Kasumi-1 (cell line): Measurements from ENCODE around the gene SPTLC2.
"Not testable (repeated sequence)": the region's sequence is repeated elsewhere in the genome, so short reads cannot be mapped to it uniquely, and the experiment has no call there.

Experiments
- DNase-seq, 2 experiments: peaks; one replicate each; lab custom pipeline; 2025; lab: John Stamatoyannopoulos, UW

SPTLC2 gene

GRCh38 chr14:77549451-77549850 is 67.0 kb downstream of the SPTLC2 start:
- DNase-seq, result no peak

DNA sequence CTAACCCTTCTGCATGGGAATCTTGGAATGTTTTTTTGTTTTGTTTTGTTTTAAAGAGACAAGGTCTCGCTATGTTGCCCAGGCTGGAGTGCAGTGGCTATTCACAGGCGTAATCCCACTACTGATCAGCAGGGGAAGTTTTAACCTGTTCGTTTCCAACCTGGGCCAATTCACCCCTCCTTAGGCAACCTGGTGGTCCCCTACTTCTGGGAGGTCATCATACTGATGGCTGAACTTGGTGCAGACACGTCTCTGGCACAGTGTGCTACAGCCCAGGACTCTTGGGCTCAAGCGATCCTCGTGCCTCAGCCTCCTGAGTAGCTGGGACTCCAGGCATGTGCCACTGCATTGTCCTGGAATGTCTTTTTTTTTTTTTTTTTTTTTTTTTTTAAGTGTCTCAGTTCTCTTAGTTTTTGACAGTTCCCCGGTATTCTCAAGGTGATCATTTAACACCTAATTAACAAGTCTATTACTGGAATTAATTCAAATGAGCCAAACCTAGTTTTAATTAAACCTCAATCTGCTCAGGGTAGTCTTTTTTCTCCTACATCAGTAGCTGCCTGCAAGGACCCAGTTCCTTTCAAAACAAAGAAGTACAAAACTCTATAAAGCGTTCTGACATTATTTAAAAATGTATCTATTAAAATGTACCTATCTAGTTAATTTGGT is 68.8 kb downstream of the SPTLC2 start:
- DNase-seq, result no peak

- not testable (repeated sequence) for DNase-seq
Measured at GRCh38 chr14:77545171-77545570, 71.3 kb downstream of the SPTLC2 start.

DNA sequence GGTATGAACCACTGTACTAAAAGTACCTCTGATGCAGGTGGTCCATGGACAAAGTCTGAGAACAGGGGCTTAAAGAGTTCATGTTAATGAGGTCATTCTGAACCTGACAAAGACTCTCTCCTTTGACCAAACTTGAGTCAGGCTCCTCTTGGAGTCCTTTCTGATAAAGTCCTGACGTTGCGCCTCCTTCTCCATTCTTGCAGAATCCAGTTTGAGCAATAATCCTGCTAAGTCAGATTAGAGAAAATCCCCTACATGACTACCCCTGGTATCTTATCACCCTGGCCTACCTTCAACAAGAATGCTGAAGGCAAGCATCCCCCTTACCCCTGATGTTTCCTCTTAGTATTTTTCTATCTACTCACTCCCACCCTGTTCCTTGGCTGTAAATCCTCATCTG is 71.9 kb downstream of the SPTLC2 start:
- DNase-seq, result no peak

GRCh38 chr14:77543637-77544334 is 72.7 kb downstream of the SPTLC2 start:
- DNase-seq, result no peak

DNA sequence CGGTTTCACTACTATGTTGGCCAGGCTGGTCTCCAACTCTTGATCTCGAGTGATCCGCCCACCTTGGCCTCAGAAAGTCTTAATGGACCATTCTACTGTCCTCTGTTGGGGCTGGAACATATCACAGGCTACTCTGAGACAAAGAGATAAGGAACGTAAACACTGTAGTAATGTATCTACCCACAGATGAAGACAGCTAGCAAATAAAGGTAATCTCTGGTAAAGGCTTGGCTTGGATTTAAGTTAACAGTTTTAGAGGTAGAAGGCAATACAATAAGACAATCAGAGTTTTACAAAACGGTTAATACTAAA is 73.2 kb downstream of the SPTLC2 start:
- DNase-seq, result no peak

DNA sequence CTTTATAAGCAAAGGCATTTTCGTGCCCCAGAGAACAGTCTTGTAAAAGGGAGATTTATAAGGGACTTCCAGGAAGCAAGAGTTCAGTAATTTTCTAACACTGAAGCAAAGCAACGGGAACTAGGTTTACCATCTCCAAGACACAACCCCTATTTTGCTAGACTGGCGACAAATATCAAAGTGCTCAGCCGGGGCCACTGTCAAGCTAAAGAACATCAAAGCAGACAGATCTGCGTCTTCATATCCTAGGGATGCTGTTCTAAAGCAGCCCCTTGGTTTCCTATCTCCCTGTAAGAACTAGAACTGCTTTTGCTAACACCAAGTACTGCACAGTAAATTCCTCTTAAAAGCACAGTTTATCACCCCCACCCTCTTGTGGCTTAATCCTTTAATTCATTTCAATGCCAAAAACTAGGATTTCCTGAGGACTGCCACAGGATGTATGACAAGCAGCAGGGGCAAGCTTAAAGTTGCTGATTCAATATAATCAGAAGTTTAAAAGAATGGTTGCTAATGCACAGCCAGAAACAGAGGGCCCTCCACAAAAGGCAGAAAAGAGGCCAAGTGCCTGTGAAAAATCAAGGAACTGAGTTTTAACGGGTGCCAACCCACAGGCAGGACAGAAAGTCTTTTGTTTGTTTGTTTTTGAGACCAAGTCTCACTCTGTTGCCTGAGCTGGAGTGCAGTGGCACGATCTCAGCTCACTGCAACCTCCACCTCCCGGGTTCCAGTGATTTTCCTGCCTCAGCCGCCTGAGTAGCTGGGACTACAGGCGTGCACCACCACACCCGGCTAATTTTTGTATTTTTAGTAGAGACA is 73.8 kb downstream of the SPTLC2 start:
- peak in 1 of 2 experiments; percentile 46 for DNase-seq

DNA sequence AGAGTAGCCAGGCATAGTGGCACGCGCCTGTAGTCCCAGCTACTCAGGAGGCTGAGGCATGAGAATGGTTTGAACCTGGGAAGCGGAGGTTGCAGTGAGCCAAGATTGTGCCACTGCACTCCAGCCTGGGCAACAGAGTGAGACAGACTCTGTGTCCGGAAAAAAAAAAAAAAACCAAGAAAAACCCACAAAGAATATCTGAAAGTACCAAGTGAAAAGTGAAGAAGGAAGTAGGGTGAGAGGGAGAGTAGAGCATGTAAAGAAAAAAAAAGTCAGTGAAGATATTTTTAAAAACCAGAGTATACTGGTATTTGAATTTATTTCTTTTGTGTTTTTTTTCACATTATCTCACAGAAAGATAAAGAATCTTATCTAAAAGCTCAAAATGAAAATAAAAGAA is 74.5 kb downstream of the SPTLC2 start:
- no peak for DNase-seq

DNA sequence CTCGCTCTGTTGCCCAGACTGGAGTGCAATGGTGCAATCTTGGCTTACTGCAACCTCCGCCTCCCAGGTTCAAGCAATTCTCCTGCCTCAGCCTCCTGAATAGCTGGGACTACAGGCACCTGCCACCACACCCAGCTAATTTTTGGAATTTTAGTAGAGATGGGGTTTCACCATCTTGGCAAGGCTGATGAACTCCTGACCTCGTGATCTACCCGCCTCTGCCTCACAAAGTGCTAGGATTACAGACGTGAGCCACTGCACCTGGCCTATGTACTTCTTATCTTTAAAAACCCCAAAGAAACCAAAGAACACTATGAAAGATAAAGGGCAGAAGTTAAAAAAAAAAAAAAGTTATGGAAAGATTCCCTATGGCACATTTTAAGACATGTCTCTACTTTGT is 79.5 kb downstream of the SPTLC2 start:
- not testable (repeated sequence) for DNase-seq

DNA sequence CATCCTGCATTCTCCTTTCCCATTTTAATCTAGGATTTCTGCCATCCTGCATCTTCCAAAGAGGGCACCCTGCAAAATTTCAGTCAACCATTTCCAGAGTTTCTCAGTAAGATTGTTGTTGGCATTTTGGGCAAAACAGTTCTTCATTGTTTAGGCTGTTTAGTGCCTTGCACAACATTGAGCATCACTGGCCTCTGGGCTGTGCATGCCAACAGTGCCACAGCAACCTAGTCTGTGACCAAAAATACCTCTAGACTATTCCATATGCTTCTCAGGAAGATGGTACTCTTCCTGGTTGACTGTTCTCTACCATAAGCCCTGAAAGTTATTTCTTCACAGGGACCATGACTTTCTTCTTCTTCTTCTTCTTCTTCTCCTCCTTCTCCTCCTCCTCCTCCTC is 85.4 kb downstream of the SPTLC2 start:
- no peak for DNase-seq

GRCh38 chr14:77529963-77530362 is 86.5 kb downstream of the SPTLC2 start:
- DNase-seq, result no peak

- no peak for DNase-seq
Measured at GRCh38 chr14:77529213-77529612, 87.2 kb downstream of the SPTLC2 start.

DNA sequence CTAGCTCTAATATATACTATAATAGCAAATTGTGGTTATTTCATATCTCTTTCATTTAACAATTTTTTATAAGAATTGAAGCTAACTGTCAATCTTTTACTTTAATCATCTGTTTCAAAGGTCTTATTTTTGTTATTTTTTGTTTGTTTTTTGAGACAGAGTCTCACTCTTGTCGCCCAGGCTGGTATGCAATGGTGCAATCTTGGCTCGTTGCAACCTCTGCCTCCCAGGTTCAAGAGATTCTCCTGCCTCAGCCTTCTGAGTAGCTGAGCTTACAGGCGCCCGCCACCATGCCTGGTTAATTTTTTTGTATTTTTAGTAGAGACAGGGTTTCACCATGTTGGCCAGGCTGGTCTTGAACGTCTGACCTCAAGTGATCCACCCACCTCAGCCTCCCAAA is 87.7 kb downstream of the SPTLC2 start:
- DNase-seq, result not testable (repeated sequence)

- no peak for DNase-seq
Measured at GRCh38 chr14:77526266-77526665, 90.2 kb downstream of the SPTLC2 start.

- no peak for DNase-seq
Measured at GRCh38 chr14:77524536-77524935, 91.9 kb downstream of the SPTLC2 start.

GRCh38 chr14:77523109-77523508 is 93.3 kb downstream of the SPTLC2 start:
- DNase-seq, result no peak

DNA sequence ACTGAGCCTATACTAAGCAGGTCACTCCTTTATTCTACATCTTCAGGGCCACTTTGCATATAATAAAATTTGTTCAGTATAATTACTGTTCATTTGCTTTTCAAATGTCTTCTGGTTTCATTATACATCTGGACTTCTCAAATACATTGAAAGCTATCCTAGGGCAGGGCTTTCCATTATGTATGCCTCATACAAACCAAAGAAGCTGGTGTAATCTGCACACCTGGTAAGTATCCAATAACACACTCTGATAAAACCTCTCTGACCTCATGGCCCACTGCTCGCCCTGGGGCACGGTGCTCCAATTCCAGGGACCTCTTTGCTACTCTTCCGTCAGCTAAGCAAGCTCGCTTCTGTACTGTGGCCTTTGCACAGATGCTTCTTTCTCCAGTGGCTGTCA is 95.9 kb downstream of the SPTLC2 start:
- no peak for DNase-seq

GRCh38 chr14:77516126-77516525 is 100.3 kb downstream of the SPTLC2 start:
- no peak for DNase-seq

GRCh38 chr14:77511486-77512162 is 104.8 kb downstream of the SPTLC2 start:
- DNase-seq, result no peak

DNA sequence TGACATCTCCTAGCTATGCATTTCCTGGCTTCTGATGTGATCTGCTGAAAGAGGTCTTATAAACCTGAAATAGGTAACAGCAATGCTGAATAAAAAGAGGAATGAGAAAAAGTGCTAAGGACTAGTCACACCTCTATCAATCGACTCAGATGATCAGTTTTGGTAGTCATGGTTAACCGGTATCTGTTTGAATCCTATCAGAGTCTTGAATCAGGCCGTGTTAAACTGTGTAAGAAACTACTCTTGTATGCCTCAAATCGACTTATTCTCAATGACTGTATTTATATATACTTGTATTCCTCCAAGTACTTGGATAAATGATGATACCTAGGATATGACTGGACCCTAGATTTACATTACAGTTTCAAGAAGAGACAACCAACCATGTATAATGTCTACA is 107.1 kb downstream of the SPTLC2 start:
- no peak for DNase-seq

DNA sequence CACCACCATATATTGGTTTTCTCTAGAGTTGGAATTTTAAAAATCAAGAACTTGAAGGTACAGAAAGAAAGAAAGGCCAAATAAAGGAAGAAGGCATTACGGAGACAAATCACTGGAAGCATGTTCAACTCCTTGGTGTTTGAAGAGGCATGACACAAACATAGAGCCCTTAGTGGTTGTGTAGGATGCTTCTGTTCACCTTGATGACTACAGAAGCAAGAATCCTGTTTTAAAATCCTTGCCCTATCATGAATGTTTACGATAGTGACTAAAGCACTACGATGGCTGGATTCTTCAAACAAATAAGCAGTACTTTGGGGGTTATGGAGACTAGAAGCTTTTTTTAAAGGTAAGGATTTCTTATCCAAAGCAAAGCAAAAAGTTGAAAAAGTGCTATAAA is 107.6 kb downstream of the SPTLC2 start:
- no peak for DNase-seq

DNA sequence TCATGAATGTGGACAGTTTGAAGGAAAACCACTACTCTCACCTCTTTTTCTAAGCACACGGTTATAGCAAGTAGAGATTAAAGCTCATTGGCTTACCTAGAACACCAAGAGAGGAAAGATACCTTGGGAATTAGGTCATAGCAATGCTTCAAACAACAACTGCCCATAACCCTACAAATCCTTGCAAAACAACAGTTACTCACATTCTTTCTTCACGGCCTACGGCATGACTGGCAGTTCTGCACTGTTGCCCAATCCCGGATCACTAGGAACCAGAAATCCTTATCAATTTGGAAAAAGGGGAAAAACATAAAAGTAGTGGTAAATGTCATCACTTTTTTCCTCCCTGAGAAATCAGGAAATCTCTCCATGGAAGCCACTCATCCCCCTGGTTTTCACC is 108.2 kb downstream of the SPTLC2 start:
- DNase-seq, result no peak

- DNase-seq, result no peak
Measured at GRCh38 chr14:77507762-77508161, 108.7 kb downstream of the SPTLC2 start.
